ENCODE results near the gene CMIP.

DNA sequence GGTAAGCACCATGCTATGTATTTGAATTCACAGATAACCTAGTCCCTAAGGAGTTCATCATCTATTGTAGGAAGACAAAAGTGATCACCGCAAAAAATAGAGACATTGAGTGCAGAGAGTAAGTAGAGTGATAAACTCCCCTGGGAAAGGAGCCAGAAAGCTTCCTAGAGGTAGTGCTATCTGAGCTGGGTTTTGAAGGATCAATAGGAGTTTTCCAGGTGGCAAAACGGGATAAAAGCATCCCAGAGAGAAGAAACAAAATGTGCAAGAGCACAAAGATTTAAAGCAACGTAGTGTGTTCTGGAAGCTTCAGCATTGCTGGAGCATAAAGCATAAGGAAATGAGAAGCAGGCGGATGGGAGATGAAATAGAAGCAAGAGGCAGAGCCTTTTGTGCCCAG lies 213.8 kb downstream of the CMIP start:
- TF ChIP-seq, protein P1, sequence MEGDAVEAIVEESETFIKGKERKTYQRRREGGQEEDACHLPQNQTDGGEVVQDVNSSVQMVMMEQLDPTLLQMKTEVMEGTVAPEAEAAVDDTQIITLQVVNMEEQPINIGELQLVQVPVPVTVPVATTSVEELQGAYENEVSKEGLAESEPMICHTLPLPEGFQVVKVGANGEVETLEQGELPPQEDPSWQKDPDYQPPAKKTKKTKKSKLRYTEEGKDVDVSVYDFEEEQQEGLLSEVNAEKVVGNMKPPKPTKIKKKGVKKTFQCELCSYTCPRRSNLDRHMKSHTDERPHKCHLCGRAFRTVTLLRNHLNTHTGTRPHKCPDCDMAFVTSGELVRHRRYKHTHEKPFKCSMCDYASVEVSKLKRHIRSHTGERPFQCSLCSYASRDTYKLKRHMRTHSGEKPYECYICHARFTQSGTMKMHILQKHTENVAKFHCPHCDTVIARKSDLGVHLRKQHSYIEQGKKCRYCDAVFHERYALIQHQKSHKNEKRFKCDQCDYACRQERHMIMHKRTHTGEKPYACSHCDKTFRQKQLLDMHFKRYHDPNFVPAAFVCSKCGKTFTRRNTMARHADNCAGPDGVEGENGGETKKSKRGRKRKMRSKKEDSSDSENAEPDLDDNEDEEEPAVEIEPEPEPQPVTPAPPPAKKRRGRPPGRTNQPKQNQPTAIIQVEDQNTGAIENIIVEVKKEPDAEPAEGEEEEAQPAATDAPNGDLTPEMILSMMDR (IDR thresholded peaks at IDR 0.05) = no peak
- TF ChIP-seq EZH2phosphoT487 (IDR thresholded peaks at IDR 0.05) = no peak

Measured in neural progenitor cell (in vitro differentiated cells).